Spinal cord (tissue), 10 donors: ENCODE measurements around the gene NTMT1. TPM values are rescaled to one million over a fixed set of nuclear protein-coding genes. Genes with fewer than 3 reads are reported as not detected.
A peak's percentile ranks its signal among the peaks of the same experiment; 100 is the strongest.
"Not testable (repeated sequence)": the region's sequence is repeated elsewhere in the genome, so short reads cannot be mapped to it uniquely, and the experiment has no call there.

Experiments
- DNase-seq, 6 donors: peaks; one replicate each; pipeline versions ENCODE4 v3.0.0 to v3.0.0-alpha.2; 2013 to 2015; ENCODE audit warnings: low spot score in 6 of 6, low read depth in 4 of 6
- H3K27ac ChIP-seq: one replicate; pipeline ENCODE4 v1.5.1; 2013; ENCODE audit warnings: low read depth, low read length, control low read depth
- H3K27me3 ChIP-seq: one replicate; pipeline ENCODE4 v1.6.1; 2013; ENCODE audit warnings: low read length; ENCODE audit not compliant: control insufficient read depth, insufficient read depth
- H3K36me3 ChIP-seq: one replicate; pipeline ENCODE4 v1.6.1; 2013; ENCODE audit warnings: low read length; ENCODE audit not compliant: control insufficient read depth, insufficient read depth
- H3K4me1 ChIP-seq: one replicate; pipeline ENCODE4 v1.6.1; 2013; ENCODE audit warnings: low read length; ENCODE audit not compliant: control insufficient read depth, insufficient read depth
- H3K4me3 ChIP-seq: one replicate; pipeline ENCODE4 v1.5.1; 2013; ENCODE audit warnings: low read depth, low read length, control low read depth
- H3K9me3 ChIP-seq: one replicate; pipeline ENCODE4 v1.6.1; 2013; ENCODE audit warnings: low read length; ENCODE audit not compliant: control insufficient read depth, insufficient read depth
- WGBS: methylation state at CpG from one replicate; pipeline ENCODE4 v1.1.5; 2013; ENCODE audit warnings: missing lambda C conversion rate; ENCODE audit not compliant: insufficient coverage; 5-methylcytosine and 5-hydroxymethylcytosine counted together
- polyA plus RNA-seq, 2 donors: library from polyadenylated mRNA; unstranded; fragments of 120-200 nt; gene quantifications; one replicate each; pipeline ENCODE4 v1.2.1, GENCODE V29; 2013; ENCODE audit not compliant: insufficient read length in 2 of 2
- total RNA-seq, 2 donors: library from RNA; depleted of rRNA in 1 of 2; stranded (reverse); fragments of 120-200 nt in 1 of 2; fragments of >200 nt in 1 of 2; gene quantifications; one replicate each; pipeline versions ENCODE4 v1.2.3 to v1.2.4, GENCODE V29; 2013 to 2014
- donor health status: healthy.

The NTMT1 gene
- total and polyA plus RNA-seq, 4 donors, result 15.9 to 39.9 (median 32.4) TPM

GRCh38 chr9:129662239-129662638 is 36.3 kb downstream of the NTMT1 start:
- peaks cover 16% of the 10 kb centered on the region for H3K4me1 ChIP-seq
- not testable (repeated sequence) for H3K27ac ChIP-seq, H3K36me3 ChIP-seq, H3K4me3 ChIP-seq, DNase-seq, H3K9me3 ChIP-seq
- peaks cover 33% of the 10 kb centered on the region for H3K27me3 ChIP-seq
- WGBS, result 96% methylated on average over 2 of the region's 3 CpGs

- WGBS, result 8% methylated on average over 16 of the region's 36 CpGs
- peak in 1 of 6 donors; percentile 17 for DNase-seq
- Histone ChIP-seq H3K27ac (no peak overlapping the region), H3K27me3 (peaks cover 45% of the 10 kb centered on the region), H3K4me3 (peak overlapping the region; percentile 31), H3K9me3 (no peaks in the 10 kb centered on the region), H3K36me3 (no peaks in the 10 kb centered on the region), H3K4me1 (peaks cover 16% of the 10 kb centered on the region)
Measured at GRCh38 chr9:129664746-129665388, 38.9 kb downstream of the NTMT1 start.

DNA sequence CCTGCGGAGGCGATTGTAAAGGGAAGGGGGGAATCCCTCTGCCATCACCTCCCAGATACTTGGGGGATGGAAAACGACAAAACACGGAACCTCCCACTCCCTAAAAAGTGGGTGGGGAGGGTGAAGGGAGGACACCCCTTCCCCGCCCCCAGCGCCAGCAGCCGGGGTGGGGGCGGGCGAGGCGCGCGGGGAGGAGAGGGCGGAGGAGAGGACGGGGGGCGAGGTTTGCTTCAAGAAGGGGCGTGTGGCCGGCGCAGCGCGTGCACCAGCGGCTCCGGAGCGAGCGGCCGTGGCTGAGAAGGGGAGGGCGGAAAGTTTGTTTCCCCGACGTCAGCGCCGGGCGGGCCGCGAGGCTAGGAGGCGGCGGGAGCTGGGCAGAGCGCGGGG is 39.4 kb downstream of the NTMT1 start, which contains the start of gene PRRX2:
Gene PRRX2 (plus strand): TSS at position 259 of the 387 bp plus-strand sequence. CDS start 221 bp downstream, outside the sequence.
- Histone ChIP-seq H3K27ac (no peak within 1 kb of the TSS), H3K4me1 (peaks cover 16% of the 10 kb centered on the region), H3K9me3 (no peaks in the 10 kb centered on the region), H3K4me3 (peak within 1 kb of the TSS; percentile 31), H3K36me3 (no peaks in the 10 kb centered on the region), H3K27me3 (peaks cover 45% of the 10 kb centered on the region)
- WGBS, result 2% methylated on average over 33 of the region's 37 CpGs
- DNase-seq, result peak in 2 of 6 donors; percentile 5 to 56

DNA sequence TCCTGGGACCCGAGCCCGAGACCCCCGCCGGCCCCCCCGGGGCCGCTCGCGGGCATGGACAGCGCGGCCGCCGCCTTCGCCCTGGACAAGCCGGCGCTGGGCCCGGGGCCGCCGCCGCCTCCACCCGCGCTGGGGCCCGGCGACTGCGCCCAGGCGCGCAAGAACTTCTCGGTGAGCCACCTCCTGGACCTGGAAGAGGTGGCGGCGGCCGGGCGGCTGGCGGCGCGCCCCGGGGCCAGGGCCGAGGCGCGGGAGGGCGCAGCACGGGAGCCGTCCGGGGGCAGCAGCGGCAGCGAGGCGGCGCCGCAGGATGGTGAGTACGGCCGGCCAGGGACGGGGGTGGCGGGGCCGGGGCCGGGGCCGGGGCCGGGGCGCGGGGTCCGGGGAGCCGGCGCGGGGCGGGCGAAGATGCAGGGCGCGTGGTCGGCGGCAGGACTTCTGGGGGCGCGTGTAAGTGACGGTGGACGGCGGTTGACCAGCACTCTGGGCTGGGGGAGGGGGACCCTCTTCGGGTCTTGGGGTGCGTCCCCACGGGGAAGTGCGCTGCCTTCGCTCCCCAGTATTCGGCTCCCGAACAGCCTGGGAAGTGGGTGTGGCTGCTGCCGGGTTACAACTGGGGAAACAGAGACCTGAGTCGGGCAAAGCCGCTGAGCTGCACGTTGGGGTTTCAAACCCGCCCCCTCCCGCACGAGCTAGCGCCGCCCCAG is 40.0 kb downstream of the NTMT1 start:
- Histone ChIP-seq H3K9me3 (no peaks in the 10 kb centered on the region), H3K4me3 (peak overlapping the region; percentile 24), H3K4me1 (peaks cover 21% of the 10 kb centered on the region), H3K27ac (no peak overlapping the region), H3K27me3 (peaks cover 45% of the 10 kb centered on the region), H3K36me3 (no peaks in the 10 kb centered on the region)
- no peak for DNase-seq
- WGBS, result 2% methylated on average over 88 of the region's 88 CpGs

GRCh38 chr9:129666575-129666974 is 40.6 kb downstream of the NTMT1 start:
- Histone ChIP-seq H3K4me3 (peak overlapping the region; percentile 24), H3K4me1 (peaks cover 24% of the 10 kb centered on the region), H3K9me3 (no peaks in the 10 kb centered on the region), H3K36me3 (no peaks in the 10 kb centered on the region), H3K27ac (no peak overlapping the region), H3K27me3 (peaks cover 45% of the 10 kb centered on the region)
- DNase-seq, result no peak
- WGBS, result 25% methylated on average over 9 of the region's 13 CpGs

GRCh38 chr9:129667378-129667777 is 41.4 kb downstream of the NTMT1 start:
- Histone ChIP-seq H3K36me3 (no peaks in the 10 kb centered on the region), H3K4me1 (peaks cover 24% of the 10 kb centered on the region), H3K4me3 (no peak overlapping the region), H3K27ac (no peak overlapping the region), H3K27me3 (peaks cover 45% of the 10 kb centered on the region), H3K9me3 (no peaks in the 10 kb centered on the region)
- DNase-seq, result no peak
- 80% methylated on average over 11 of the region's 11 CpGs for WGBS

DNA sequence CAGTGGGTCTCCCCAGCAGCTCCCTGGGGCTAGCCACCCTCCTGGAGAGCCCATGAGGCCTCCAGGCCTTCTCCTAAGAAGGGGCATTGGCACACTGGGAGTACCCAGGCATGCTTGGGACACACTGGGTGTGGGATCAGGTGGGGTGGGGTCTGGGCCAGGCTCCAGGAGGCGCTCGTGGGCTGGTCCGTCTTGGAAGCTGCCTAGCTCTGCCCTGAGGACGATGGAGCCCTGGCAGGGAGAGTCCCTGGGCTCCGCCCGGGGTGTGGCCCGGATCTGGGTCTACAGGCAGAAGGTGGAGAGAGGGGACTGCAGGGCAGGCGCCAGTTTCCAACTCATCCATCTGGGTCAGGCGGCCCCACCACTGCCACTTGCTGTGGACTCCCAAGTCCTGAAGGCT is 41.9 kb downstream of the NTMT1 start:
- DNase-seq, result no peak
- no peaks in the 10 kb centered on the region for H3K36me3 ChIP-seq
- no peak overlapping the region for H3K4me3 ChIP-seq
- H3K27ac ChIP-seq, result no peak overlapping the region
- H3K4me1 ChIP-seq, result peaks cover 24% of the 10 kb centered on the region
- WGBS, result 87% methylated on average over 9 of the region's 9 CpGs
- H3K9me3 ChIP-seq, result no peaks in the 10 kb centered on the region
- H3K27me3 ChIP-seq, result peaks cover 45% of the 10 kb centered on the region

GRCh38 chr9:129669141-129669718 is 43.3 kb downstream of the NTMT1 start:
- Histone ChIP-seq H3K36me3 (no peaks in the 10 kb centered on the region), H3K27me3 (peaks cover 37% of the 10 kb centered on the region), H3K27ac (no peak overlapping the region), H3K4me3 (no peak overlapping the region), H3K4me1 (peaks cover 29% of the 10 kb centered on the region), H3K9me3 (no peaks in the 10 kb centered on the region)
- no peak for DNase-seq
- 71% methylated on average over 14 of the region's 17 CpGs for WGBS

GRCh38 chr9:129669946-129670345 is 44.0 kb downstream of the NTMT1 start:
- DNase-seq, result no peak
- no peaks in the 10 kb centered on the region for H3K36me3 ChIP-seq
- no peak overlapping the region for H3K27ac ChIP-seq
- H3K4me1 ChIP-seq, result peaks cover 27% of the 10 kb centered on the region
- no peaks in the 10 kb centered on the region for H3K9me3 ChIP-seq
- peaks cover 30% of the 10 kb centered on the region for H3K27me3 ChIP-seq
- 86% methylated on average over 11 of the region's 13 CpGs for WGBS
- no peak overlapping the region for H3K4me3 ChIP-seq
